HG03442 (cell line): Measurements from ENCODE around the gene EFL1.
"Not testable (repeated sequence)": the region's sequence is repeated elsewhere in the genome, so short reads cannot be mapped to it uniquely, and the experiment has no call there.

Source experiments
- ATAC-seq: cut with Tn5 transposase; IDR thresholded peaks from one replicate; pipeline ENCODE4 v1.9.1; 2021; ENCODE audit warnings: mild to moderate bottlenecking, moderate library complexity; ENCODE audit not compliant: unreplicated experiment

Gene EFL1

DNA sequence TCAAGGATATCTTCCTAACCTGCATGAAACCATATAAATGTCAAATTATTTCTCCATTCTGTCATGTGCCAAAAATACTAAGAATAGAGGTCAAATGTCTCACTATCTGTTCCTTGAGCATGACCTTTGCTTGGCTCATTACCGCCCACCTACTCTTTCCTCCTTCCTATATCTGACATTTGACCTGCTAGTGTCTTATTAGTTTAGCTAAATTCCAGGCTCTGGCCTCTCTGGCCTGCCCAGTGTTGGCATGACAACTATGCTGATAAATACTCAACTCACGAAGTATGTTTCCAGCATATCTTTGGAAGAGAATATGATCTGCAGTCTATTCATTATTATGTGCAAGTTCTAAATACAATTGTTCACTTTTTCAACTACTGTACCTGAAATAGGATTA lies 58.0 kb downstream of the EFL1 start:
- not testable (repeated sequence) for ATAC-seq

DNA sequence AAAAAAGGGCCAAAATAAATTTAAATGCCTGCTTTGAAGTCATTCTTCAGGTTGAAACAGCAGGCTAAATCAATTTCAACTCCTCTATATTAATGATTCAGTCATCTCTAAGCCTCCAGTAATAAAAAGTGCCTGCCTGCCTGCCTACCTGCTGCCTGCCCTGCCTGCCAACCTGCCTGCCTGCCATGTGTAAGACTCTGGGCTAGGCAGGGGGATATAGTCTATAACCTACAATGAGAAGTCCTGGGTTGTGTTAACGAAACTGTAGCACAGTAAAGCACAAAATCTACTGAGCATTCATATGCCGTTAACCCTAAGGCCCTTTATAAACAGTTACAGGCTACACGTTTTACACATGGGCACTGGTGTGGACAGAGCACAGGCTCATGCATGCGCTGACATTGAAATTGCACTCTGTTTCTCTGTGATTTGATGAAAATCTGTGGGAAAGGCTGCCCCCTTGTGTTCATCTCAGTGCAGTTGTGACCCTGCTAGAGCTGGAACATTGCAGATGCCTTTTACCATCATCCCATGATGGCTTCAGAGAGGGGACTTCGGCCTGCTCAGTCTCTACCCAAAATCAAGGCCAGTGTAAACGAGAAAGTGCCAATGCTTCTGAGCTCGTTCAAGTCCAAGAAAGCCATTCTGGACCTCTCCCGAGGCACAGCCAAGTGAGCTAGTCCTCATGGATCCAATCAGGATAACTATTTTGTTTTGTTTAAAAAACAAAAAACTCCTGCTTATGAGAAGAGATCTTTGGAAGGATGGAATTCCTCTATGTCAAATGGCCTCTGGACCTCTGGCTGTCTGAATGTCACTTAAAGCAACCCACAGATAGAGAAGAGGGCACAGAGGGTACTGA lies 64.6 kb downstream of the EFL1 start:
- peak; percentile 95 for ATAC-seq

DNA sequence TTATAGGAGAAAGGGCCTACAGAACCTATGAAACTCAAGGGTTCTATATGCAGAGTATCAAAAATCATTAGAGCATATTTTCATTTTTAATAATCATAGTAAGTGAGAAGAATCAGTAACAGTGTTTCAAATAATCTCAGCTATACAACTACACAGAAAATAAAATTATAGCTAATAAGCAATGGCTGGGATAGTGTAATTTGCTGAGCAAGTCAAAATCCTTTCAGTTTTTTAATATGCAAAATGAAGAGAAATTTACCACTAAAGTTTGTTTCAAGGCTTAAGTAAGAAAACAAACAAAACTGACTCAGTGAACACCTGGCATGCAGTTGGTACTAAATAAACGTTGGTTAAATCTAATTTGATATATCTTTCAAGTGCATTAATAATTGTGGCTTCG lies 66.2 kb downstream of the EFL1 start:
- ATAC-seq, result no peak

DNA sequence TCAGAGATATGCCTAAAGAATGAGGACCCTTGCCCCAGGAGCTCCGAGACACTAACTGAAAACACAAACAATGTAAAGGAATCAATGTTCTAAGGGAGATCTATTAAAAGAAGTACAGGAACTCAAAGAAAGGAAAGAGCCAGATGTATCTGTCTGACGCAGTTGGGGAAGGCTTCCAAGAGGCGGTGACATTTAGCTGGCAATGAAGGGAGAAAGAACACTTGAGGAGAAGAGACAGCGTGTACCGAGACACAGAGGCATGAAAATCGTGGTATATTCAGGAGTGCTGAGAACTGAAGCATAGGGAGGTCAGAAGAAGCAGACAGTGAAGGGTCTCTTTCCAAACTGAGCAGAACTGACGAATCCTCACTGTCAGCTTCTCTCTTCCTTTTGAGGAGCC lies 66.7 kb downstream of the EFL1 start:
- not testable (repeated sequence) for ATAC-seq

DNA sequence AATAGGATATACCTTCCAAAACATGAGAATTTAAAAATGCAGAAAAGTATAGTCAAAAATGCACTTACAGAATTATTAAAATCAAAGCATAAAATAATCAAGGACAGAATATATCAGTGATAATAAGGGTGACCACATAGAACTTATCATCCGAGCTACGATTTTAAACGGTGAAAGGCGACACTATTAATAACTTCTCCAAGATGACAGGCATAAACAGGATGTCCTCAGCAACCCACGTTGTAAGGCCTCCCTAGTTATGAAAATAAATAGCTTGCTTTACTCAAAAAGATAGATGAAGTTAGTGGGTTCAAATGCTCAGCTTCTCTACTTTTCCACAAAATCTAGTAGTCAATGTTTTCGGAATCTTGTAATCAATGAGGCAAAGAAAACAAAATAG lies 68.0 kb downstream of the EFL1 start:
- ATAC-seq, result not testable (repeated sequence)

DNA sequence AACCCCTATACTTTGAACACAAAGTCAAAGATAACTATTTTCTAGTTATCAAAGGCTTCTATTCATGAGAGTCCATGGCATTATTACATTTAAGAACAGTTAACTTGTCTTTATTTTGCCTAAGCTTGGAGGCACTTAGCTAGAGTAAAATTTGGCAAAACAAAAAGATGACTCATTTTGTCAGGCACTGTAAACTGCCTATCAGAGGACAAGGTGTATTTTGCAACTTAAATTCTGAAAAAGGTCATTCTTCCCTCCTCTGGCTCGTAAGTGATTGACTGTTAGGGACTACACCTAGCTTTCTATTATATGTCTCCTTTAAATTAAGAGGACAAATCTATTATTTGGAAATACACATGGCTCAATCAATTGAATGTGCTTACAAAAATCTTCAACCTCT lies 69.1 kb downstream of the EFL1 start:
- not testable (repeated sequence) for ATAC-seq

DNA sequence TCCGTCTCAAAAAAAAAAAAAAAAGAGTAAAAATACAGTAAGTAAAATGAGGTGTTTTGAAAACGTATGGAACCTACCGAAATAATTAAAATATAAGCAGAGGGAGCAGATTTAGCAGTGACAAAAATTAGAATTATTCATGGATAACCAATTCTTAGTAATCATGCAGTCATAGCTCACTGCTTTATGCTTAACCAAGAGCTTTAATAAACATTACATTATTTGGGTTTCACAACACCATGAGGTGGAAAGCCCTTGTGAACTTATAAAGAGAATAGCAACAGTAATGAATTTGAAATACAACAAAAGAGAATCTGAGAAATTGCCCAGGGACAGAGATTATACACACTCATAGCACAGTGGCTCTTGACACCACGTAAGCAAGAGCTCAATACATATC lies 70.1 kb downstream of the EFL1 start:
- ATAC-seq, result not testable (repeated sequence)

DNA sequence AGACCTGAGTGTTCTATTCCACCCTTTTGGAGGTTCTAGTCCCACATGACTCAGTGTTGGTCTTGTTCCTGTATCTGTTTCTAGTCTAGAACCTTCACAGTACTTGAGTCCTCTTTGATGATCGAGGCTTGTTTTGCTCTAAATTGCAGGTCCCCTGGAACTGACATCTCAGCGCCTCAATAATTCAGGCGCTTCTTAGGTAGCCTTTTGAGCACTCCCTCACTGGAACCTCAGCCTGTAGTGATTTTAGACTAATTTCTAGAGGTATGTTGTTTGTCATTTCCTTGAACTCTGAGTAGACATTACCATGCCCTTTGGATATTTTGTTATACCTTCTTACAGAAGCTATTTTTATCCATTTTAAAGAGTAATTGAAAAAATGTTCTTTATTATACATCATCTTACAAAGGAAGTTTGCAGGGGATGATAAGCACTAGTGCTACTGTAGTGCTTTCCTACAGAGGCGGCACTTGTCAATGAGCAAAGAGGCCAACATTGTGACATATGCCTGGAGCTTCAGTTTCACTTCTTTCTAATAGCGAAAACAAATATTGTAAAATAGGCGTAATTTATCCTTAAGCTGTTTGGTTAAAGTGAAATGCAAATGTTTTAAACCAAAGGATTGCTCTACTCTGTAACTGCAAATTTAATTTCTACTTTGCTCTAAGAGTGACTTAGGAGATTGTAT lies 75.7 kb downstream of the EFL1 start:
- ATAC-seq, result peak; percentile 66

DNA sequence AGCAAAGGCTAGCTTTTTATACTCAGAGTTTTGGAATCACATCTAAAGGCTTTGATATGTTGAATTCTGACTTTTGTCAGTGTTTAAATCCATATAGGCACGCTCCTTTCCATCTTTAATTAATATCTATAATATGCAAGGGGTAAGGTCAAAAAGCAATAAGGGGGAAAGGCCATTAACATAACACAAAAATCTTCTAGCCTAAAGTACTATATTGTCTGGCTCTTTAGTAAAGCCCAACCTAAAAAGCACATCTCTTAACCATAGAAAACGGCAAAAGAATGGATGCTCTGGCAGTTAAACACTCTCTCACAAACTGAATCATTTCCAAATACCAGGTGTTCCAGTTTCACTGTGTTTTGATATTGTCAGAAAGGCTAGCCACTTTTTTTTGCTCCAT lies 76.4 kb downstream of the EFL1 start:
- no peak for ATAC-seq

DNA sequence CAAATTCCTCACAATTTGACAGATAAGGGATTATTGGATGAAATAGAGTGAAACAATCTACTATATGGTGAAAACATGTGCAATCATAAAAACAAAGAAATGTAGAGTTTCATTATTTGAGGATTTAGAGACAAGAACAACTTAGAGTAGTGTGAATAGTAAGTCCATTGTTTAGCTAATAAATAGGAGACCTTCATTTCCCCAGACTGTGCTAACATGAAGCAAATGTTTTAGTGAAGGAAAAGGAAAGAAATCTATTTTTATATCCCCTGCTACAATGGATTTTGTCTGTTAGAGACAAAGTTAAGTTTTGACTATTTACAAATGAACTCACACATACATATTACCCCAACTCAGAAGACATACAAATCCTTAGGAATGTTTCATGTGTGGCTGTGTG lies 77.8 kb downstream of the EFL1 start:
- ATAC-seq, result no peak

DNA sequence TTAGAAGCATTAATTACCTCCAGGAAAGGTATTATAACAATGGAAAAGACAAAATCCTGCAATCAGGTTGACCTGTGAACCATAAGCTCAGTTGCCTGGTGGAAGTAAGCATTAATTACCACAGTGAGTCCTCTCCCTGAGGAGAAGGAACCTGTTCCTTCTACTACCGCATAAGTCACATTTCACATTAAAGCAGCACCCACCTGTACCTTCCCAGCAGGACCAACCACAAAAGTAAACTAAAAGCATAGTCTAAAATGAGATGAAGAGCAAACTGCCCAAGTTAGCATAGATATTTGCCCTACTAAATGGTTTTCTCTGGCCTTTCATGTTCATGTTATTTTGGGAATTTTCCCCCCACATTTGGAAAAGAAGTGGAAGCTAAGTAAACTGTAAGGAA lies 78.2 kb downstream of the EFL1 start:
- ATAC-seq, result no peak

DNA sequence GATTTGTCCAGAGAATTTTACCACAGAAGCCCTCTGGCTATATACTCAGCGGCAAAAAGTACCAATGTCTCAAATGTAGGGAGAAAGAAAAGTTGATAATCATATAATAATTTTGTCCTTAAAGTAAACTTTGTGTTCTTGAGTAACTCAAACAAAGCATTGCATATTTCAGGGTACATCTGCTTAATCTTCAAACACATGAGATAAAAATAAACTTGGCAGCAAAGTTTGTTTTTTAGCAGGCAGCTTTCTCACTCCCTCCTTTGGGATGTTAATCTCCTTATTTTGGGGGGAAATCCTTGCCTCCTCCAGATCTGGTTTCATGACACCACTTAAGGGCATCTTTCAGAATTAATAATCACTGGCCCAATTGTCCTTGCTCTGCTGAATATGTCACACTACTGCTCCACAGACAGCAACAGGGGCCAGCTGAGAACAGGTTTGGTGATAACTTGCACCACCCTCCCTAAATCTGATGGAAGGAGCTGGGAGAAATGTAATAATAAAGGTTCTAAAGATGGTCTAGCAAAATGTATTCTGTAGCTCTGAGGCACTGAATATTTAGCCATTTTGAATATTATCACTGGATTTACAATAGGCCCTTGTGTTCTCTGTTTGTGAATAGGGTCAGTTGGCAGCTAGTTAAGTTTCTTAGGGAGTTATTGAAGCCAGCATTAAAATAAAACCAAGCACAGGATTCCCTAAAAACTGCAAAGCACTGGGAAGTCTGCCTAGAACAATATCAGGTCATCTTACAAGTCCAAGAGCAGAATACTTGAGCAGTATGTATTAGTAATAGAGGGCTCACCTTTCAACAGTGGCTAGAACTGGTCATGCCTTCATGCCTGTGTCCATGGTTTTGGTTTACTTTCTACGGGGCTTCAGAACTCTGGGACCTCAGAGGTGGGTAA lies 79.2 kb downstream of the EFL1 start:
- ATAC-seq, result no peak

DNA sequence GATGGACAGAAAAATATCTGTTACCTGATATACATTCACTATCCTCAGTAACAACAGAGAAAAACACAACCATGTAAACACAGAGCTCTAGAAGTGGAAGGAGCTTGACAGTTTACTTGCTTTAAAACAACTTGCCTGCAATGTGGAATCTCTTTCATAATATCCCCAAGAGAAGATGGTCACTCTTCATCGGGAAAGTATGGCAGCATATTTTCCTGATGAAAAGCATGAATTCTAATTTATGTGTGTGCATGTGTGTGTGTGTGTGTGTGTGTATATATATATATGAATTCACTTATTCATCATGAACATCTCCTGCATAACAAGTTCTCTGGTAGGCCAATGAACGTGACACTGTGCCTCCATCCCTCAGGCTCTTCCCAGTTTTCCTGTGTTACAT lies 81.2 kb downstream of the EFL1 start:
- ATAC-seq, result no peak

DNA sequence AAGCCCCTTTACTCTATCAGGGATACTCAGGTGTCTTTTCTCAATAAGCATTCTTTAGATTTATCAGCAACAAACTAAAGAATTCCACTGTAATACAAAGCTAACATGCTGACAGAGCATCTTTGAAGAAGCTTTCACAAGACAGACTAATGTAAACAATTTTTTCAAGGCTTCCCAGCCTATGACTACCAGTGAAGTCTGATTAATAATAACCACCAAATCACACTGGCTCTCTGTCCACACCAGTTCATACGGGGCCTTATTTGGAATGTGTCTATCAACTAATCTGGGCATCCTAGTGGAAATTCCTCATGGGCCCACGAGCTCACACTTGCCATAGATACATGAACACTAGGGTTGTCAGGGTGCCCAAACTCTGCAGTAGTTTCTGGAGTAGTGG lies 84.5 kb downstream of the EFL1 start:
- ATAC-seq, result no peak

DNA sequence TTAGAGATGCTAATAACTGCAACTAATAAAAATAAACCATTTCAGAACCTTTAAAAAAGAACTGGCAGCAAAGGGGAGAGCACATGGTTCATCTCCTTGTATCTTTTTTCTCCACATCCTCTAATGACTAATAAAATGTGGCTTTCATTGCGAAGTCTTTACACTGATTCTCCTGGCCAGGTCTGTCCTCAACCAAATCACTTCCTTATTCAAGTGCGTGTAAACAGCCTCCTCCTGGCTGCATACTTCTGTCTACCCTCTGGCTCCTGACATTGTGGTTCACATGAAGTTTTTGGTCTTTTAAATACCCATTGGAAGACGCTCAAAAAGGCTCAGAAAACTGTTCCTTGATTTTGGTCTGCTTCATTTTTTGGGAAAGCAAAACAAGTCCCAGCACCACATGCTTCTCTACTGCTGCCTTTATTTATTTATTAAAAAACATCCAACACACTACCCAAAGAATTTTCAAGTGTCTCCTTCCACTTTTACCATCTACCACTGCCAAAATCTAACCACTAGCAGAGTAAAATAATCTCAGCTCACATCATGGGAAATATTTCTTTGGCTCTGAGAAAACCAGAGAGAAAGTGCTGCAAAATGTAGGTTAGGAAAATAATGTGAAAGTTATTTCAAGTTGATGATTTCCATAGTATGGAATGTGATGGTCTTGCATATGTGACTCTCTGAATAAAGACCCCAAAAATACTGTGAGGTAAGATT lies 85.1 kb downstream of the EFL1 start:
- no peak for ATAC-seq

DNA sequence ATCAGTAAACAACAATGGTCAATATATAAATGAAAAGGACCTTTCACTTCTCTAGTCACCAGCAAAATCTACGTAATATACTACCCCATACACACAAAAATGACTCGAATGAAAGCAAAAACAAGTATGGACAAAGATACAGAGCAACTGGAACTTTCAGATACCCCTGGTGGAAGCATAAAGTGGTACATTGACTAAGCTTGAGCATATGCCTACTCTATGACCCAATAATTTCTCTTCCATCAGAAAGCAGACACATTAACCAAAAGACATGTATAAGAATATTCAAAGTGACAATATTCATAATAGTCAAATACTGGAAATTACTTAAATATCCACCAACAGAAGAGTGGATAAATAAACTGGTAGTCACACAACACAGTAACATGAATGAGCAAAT lies 86.0 kb downstream of the EFL1 start:
- no peak for ATAC-seq

DNA sequence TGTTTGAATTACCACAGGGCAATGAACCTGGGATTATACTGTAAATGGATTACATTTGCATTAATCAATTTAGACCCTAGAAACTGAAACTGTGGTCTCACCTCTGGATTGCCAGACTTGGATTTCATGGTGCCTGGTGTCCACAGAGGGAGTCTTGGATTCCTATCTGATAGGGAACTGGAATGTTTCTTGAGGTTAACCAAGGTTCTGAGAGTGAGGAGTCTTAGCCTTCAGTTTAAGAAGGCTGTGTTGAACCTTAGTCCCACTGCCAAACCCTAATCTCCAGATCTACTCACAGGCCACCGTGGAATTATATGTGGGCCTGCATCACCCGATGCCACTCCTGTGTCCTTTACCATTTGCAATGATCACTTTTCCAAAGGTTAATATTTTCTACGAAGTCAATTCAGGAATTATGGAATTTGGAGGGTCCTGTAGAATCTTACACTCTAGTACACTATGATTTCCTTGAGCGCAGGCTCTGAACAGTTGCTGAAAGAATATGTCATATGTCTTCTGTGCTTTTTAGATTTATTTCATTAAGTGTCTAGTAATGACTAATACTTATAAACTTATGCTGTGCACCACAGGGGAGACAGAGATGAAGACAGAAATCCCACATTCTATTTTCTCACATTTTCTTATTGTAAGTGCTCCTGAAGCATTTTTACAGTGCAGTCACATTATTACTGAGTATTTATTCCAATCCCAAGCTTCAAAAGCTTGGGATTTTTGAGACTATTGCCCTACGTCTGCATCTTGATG lies 87.9 kb downstream of the EFL1 start:
- no peak for ATAC-seq

DNA sequence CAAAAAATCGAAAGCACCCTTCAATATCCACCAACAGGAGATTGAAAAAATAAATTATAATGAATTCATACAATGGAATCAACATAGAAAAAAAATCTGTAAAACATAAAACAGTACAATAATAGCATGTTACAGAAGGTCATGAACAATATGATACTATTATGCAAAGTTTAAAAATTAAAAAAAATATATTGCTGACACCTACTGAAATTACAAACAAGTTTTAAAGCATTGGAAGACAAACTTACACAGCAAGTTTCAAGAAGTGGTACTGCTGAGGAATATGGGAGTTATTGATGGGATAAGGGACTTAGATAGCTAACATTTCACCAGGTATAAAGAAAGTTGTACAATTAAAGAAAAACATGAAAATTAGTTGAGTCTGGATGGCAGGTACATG lies 89.4 kb downstream of the EFL1 start:
- ATAC-seq, result no peak

DNA sequence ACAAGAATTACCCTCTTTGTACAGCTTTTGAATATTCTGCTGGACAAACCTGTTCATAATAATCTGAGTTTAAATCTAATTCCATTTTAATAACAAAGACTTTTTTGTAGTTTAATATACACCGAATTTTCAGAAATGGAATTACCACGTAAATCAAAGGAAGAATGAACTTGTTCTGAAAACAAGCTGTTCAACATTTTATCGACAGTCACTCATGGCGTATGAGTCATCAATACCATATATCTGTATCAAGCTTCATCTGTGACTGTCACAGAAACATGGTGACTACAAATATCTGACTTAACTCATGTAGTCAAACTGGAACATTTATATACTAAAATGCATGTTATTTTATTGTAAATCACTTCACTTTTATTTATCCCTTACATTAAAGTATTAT lies 90.0 kb downstream of the EFL1 start:
- no peak for ATAC-seq

DNA sequence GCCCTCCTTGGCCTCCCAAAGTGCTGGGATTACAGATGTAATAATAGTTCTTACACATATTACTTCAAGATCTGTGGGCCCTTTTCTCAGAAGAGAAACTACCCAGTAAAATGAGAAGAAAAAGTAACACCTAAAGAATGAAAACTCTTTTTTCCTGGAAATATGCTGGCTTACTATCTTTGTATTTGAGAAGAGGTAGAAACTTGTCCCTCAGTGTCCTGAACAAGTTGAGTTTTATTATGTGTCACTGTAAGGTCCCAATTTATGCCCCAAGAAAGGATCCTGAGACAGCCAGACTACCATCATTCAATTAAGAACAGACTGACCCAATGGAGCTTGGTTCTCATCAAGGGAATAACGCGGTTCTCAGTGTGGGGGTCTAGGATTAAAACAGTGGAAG lies 93.8 kb downstream of the EFL1 start:
- ATAC-seq, result no peak
